D721Med (cell line): ENCODE measurements around the gene DET1.
"Not testable (repeated sequence)": the region's sequence is repeated elsewhere in the genome, so short reads cannot be mapped to it uniquely, and the experiment has no call there.

ENCODE experiments used
- DNase-seq: peaks from one replicate; pipeline ENCODE4 v3.0.0; 2011; ENCODE audit warnings: low spot score; ENCODE audit not compliant: insufficient read length
- FAIRE-seq: peaks from 2 replicates; lab custom pipeline; 2011; peaks lifted over from hg19 to GRCh38; lab: Jason Lieb, UNC
- CTCF ChIP-seq: IDR thresholded peaks from 2 replicates; pipeline ENCODE4 v1.5.1; 2012; ENCODE audit warnings: mild to moderate bottlenecking, control low read depth; ENCODE audit not compliant: insufficient read depth; ENCODE audit errors: missing control alignments

Gene DET1

DNA sequence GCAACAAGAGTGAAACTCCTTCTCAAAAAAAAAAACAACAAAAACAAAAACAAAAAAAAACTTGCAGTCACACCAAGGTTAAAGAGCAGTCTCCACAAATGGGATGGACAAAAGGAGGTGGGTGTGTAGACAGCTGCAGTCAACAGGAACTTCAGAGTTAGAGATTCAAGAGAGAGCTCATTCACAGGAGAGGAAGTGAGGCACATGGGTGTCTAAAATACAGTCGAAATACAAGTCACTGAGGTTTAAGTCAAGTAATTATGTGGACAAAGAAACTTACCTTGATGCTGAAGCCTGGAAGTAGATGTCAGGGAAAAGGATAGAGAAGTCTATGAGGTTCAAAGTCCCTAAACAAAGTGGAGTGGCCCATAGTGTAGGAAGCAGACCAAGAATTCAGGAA is 64.2 kb downstream of the DET1 start:
- no peak for DNase-seq
- TF ChIP-seq CTCF, result no peak
- no peak for FAIRE-seq

GRCh38 chr15:88480981-88481380 is 65.5 kb downstream of the DET1 start:
- no peak for TF ChIP-seq CTCF
- FAIRE-seq, result no peak
- no peak for DNase-seq

- DNase-seq (no peak), FAIRE-seq (no peak)
- TF ChIP-seq CTCF, result no peak
These were observed 67.3 kb downstream of the DET1 start for GRCh38 chr15:88479169-88479568.

DNA sequence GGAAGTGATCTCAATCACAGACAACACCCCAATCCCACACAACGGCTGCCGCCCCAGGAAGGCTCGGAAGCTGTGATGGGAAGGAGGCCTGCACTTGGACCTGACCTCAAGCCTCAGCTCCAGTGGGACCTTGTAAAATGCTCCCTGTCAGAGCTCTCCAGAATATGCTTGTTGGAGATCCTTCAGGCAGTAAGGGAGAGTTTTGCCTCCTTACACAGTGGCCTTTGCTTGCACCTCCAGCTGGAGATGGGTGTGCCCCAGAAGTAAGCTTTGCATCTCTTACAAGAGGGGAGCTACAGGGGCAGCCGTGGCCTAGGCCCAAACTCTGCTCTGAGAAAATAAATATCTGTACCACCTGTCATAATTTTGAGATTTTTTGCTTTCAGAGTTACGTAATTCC is 68.6 kb downstream of the DET1 start:
- DNase-seq, result no peak
- TF ChIP-seq CTCF, result no peak
- no peak for FAIRE-seq

DNA sequence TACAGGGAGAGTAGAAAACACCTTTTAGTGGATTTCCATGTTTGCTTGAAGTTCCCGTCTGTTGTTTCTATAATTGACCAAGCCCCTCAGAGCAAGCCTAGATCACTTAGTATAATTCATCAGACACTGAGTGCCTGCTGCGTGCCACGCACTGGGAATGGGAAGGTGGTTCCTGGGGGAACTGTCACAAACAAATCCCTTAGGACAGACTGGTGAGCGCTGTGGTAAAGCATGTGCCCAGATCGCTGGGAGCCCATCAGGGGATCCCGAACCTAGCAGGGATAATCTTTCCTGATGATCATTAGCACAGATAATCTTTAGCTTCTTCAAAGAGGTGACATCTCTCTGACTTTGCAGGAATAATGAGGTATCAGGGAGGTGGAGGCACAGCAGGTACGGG is 69.4 kb downstream of the DET1 start:
- no peak for DNase-seq
- TF ChIP-seq CTCF, result no peak
- peak; percentile 41 for FAIRE-seq

GRCh38 chr15:88476635-88477060 is 69.8 kb downstream of the DET1 start:
- DNase-seq (no peak), FAIRE-seq (no peak)
- TF ChIP-seq CTCF, result peak; percentile 67

DNA sequence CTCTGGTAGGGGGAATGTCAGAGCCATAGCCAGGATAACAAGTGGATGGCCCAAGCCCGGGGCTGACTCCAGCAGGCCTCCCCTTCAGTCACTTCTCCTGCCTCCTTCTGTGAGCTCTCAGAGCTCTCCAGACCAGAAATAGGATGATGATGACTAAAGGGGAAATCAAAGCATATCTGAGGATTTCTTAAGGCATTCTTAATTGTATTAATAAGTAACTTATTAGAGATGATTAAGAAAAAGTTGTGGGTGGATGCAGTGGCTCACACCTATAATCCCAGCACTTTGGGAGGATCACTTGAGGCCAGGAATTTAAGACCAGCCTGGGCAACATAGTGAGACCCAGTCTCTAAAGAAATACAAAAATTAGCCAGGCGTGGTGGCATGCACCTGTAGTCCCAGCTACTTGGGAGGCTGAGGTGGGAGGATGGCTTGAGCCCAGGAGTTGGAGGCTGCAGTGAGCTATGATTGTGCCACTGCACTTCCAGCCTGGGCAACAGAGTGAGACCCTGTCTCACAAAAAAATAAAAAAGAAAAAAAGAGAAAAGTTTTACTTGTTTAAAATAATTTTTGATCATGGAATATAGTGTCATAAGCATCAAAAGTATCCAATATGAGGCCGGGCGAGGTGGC is 72.7 kb downstream of the DET1 start:
- DNase-seq, FAIRE-seq: not testable (repeated sequence)

- TF ChIP-seq CTCF, result no peak
- DNase-seq, result no peak
- no peak for FAIRE-seq
These were observed 74.3 kb downstream of the DET1 start for GRCh38 chr15:88472225-88472624.
